Measurements from ENCODE around the gene TDRD12.

DNA sequence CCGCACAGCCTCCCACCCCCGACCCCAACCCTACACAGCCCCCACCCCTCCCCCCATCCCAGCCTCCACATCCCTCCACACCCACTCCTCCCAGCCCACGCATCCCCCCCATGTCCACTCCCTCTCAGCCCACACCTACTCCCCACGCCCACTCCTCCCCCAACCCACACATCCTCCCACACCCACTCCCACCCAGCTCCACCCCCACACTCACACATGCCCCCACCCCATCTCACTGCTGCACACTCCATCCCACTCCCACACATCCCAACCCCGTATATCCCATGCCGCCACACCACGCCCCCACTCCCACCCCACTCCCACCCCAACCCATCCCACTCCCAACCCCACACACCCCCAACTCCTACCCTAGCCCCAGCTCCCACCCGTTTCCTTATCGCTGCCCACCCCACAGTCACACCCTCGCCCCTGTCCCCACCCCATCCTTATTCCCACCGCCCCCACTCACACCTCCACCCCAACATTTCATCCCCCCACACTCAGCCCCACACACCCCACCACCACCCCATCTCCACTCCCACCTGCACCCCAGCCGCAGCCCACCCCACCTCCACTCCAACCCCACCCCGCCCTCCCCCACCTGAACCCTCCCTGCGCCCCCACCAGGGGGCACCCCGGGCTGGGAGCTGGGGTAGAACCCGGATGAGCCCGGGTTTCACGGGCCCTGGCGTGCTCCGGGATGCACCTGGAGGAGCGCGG is 809 bp downstream of the TDRD12 start:
- TF ChIP-seq YY1 (IDR thresholded peaks at IDR 0.05; ENCODE audit: insufficient read depth, insufficient read length) = no peak
- TF ChIP-seq ZNF274 (IDR thresholded peaks at IDR 0.05; ENCODE audit: low read depth, low read length) = no peak

All from NT2/D1 (cell line).